Measurements from ENCODE around the gene OR9Q1.
A peak's percentile ranks its signal among the peaks of the same experiment; 100 is the strongest.

GRCh38 chr11:58068655-58069054 is 45.0 kb downstream of the OR9Q1 start:
- TF ChIP-seq CTCF (conservative IDR thresholded peaks at IDR 0.05) (peak; percentile 30), ZFX (IDR thresholded peaks at IDR 0.05) (no peak)

Data from C4-2B (cell line).